Measurements from ENCODE around the gene TBC1D8. TPM values are rescaled to one million over a fixed set of nuclear protein-coding genes. Genes with fewer than 3 reads are reported as not detected.
A peak's percentile ranks its signal among the peaks of the same experiment; 100 is the strongest.

TBC1D8 gene
- total and polyA plus RNA-seq, 2 of the 8 experiments (the other 6 are each of a cell fraction or from before 2014, with no cell fraction given): 20.8 to 21.8 TPM

- no peak overlapping the region for H3K4ac ChIP-seq (replicated peaks; ENCODE audit: insufficient read length, low read depth, low read length)
- H3K4me3 ChIP-seq (ENCODE audit: extremely low read depth in 1 of 4, insufficient read depth in 2 of 4, low read depth in 3 of 4, low read length in 4 of 4): peak overlapping the region; percentile 88 to 99 (median 94)
- no peak overlapping the region for H2BK5ac ChIP-seq (ENCODE audit: low read depth, low read length)
- no peak overlapping the region for H4K91ac ChIP-seq (replicated peaks; ENCODE audit: insufficient read length, low read length)
- H3K4me2 ChIP-seq (ENCODE audit: insufficient read depth in 1 of 2, low read depth in 2 of 2, low read length in 2 of 2): peak overlapping the region; percentile 92
- H3K23ac ChIP-seq (ENCODE audit: insufficient read length): no peak overlapping the region
- peak overlapping the region; percentile 90 to 98 (median 96) for H3K9ac ChIP-seq (replicated peaks in 1 of 4; ENCODE audit: extremely low read depth in 1 of 4, low read depth in 3 of 4, low read length in 3 of 4)
- WGBS, 2 experiments (ENCODE audit: extremely low coverage in 1 of 2, insufficient coverage in 1 of 2, insufficient read length in 1 of 2, insufficient replicate concordance in 2 of 2, low coverage in 1 of 2, low lambda C conversion rate in 2 of 2, missing lambda C conversion rate in 1 of 2): 17% methylated on average over 12 of the region's 12 CpGs; no CpG with 5 or more reads in 1 of the 2 experiments
- H3K79me1 ChIP-seq (ENCODE audit: low read depth, low read length): peaks cover 3% of the 10 kb centered on the region
- no peak for FAIRE-seq
- H2AFZ ChIP-seq (ENCODE audit: low read length): no peak overlapping the region
- DNase-seq (ENCODE audit: low read depth in 1 of 2, low spot score in 2 of 2): peak in 1 of 2 experiments; percentile 41
- no peak overlapping the region for H2AK5ac ChIP-seq (ENCODE audit: low read depth, low read length)
- TF ChIP-seq POU5F1 (IDR thresholded peaks at IDR 0.05; ENCODE audit: low read depth, low read length) (no peak), TEAD4 (IDR thresholded peaks at IDR 0.05; ENCODE audit: low read depth, low read length) (peak; percentile 65), CEBPB (IDR thresholded peaks at IDR 0.05; ENCODE audit: low read depth, low read length) (no peak), USF2 (IDR thresholded peaks at IDR 0.05; ENCODE audit: low read length) (no peak), GTF2F1 (IDR thresholded peaks at IDR 0.05; ENCODE audit: borderline replicate concordance, low read depth, low read length) (no peak)
- ChIA-PET CTCF (ENCODE audit: partially characterized antibody) (interaction anchor here (0.8 to 2.5 kb wide), 9 partner anchors 9 to 250 kb away, joined by 3 to 9 read pairs (median 3); no protein-coding TSS in a partner anchor), POLR2A (ENCODE audit: partially characterized antibody) (interaction anchor here (0.6 to 8.5 kb wide), 32 partner anchors 9 to 440 kb away, joined by 3 to 151 read pairs (median 6); partner anchors contain the start of genes CNOT11, PDCL3 and TBC1D8)
- no peak overlapping the region for H3K14ac ChIP-seq (ENCODE audit: insufficient read length)
- peak overlapping the region; percentile 91 for H3K27ac ChIP-seq (ENCODE audit: low read depth, low read length)
- H3K79me2 ChIP-seq (ENCODE audit: control insufficient read depth in 1 of 2, insufficient read depth in 2 of 2, low read length in 2 of 2): peaks cover 6 to 33% of the 10 kb centered on the region in 2 experiments
- H4K5ac ChIP-seq (ENCODE audit: insufficient read length, low read depth, low read length): peak overlapping the region; percentile 52
- no peak overlapping the region for H2BK15ac ChIP-seq (ENCODE audit: low read length)
- no peaks in the 10 kb centered on the region for H3K9me3 ChIP-seq (ENCODE audit: insufficient read depth in 2 of 2, low read depth in 1 of 2, low read length in 1 of 2)
- H2BK20ac ChIP-seq (ENCODE audit: low read length): no peak overlapping the region
- H3K56ac ChIP-seq (replicated peaks; ENCODE audit: insufficient read length, low read depth, low read length): peak overlapping the region; percentile 17
- H3K4me1 ChIP-seq (replicated peaks in 1 of 4; ENCODE audit: control insufficient read depth in 3 of 4, insufficient read depth in 4 of 4, low read length in 3 of 4): peaks cover 5 to 10% (median 8%) of the 10 kb centered on the region in 4 experiments; a peak in 6 of 7 replicates
- H4K8ac ChIP-seq (ENCODE audit: extremely low read depth, insufficient read depth, low read length): no peak overlapping the region; the same call in 1 of the 2 replicates
- no peak overlapping the region for H2BK120ac ChIP-seq (replicated peaks; ENCODE audit: low read depth, low read length)
- no peak overlapping the region for H2BK12ac ChIP-seq (ENCODE audit: low read depth, low read length)
- H3K27me3 ChIP-seq (replicated peaks in 1 of 4; ENCODE audit: control insufficient read depth in 3 of 4, extremely low read depth in 1 of 4, insufficient read depth in 3 of 4, low read length in 3 of 4): peaks cover 0 to 7% (median 2%) of the 10 kb centered on the region in 4 experiments; a peak in 3 of 7 replicates
- no peak overlapping the region for H3K18ac ChIP-seq (ENCODE audit: extremely low read depth, low read length)
- peaks cover 33 to 58% (median 48%) of the 10 kb centered on the region in 4 experiments for H3K36me3 ChIP-seq (ENCODE audit: control insufficient read depth in 2 of 4, insufficient read depth in 4 of 4, low read length in 3 of 4)
- peaks cover 18 to 30% of the 10 kb centered on the region in 2 experiments for H4K20me1 ChIP-seq (replicated peaks in 1 of 2; ENCODE audit: control insufficient read depth in 1 of 2, insufficient read depth in 2 of 2, low read length in 2 of 2)
- peaks cover 8% of the 10 kb centered on the region for H3K23me2 ChIP-seq (ENCODE audit: low read depth, low read length)
These were observed 147.9 kb downstream of the TBC1D8 start for GRCh38 chr2:101003278-101003775.
